Stimulated activated CD8-positive, alpha-beta memory T cell treated with anti-CD3 and anti-CD28 coated beads, Interleukin-4, amount 100 ng/mL, for 1 hour (primary cell): ENCODE measurements around the gene PTH.
A peak's percentile ranks its signal among the peaks of the same experiment; 100 is the strongest.

Experiments used
- DNase-seq, 2 donors: peaks; one replicate each; pipeline ENCODE4 v3.0.0-alpha.2; 2020; ENCODE audit warnings: low read depth in 2 of 2, low spot score in 1 of 2

The PTH gene

DNA sequence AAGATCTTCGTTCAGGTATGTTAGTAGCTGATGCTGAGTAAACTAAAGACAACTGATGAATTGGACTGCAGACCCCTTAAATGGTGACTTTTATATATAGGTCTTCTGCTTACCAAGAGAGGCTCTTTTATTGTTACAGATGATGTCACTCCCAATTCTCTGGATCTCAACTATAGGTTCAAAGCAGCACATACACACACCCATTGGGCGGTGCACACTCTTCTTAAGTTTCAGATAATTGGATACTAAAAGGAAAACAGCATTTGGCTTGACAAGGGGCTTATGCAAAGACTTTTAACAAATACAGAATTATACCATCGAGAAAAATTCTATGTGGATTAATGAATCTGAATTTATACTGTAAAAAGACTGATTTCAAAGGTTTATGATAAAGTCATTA, at the start of gene PTH:
PTH (minus strand) TSS at position 69 of the 400 bp plus-strand sequence. CDS start 3,142 bp downstream, outside the sequence.
- no peak for DNase-seq

DNA sequence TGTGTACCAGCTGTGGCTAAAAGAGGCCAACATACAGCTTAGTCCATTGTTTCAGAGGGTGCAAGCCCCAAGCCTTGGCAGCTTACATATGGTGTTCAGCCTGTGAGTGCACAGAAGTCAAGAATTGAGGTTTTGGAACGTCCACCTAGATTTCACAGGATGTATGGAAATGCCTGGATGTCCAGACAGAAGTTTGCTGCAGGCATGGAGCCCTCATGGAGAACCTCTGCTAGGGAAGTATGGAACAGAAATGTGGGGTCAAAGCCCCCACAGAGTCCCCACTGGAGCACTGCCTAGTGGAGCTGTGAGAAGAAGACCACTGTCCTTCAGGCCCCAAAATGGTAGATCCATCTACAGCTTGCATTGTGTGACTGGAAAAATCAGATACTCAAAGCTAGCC, 42.2 kb upstream of the PTH start:
- no peak for DNase-seq

DNA sequence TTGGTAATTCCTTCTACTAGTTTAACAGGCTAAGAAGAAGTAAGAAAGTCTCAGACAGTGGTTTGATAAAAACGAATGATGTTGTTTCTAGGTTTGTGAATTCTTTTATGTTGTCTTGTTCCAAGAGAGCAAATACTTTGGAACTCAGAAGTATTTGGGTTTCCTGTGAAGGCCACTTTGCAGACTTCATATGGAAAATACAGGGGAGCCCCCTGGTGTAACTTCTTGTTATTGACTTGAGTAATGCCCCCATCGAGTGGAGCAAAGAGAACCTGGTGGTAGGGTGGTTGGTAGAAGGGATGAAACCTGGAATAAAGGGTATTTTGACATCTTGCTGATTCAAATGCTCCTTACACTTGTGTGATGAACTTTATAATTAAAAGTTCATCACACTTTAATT, 40.0 kb upstream of the PTH start:
- no peak for DNase-seq

DNA sequence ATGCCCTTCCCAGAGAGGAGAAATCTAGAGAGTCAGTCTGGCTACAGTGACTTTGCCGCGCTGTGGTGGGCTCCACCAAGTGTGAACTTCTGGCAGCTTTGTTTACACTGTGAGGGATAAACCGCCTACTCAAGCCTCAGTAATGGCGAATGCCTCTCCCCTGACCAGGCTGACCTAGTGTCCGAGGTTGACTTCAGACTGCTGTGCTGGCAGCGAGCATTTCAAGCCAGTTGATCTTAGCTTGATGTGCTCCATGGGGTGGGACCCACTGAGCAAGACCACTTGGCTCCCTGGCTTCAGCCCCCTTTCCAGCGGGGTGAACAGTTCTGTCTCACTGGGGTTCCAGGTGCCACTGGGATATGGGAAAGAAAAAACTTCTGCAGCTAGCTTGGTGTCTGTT, 38.6 kb upstream of the PTH start:
- DNase-seq = no peak

DNA sequence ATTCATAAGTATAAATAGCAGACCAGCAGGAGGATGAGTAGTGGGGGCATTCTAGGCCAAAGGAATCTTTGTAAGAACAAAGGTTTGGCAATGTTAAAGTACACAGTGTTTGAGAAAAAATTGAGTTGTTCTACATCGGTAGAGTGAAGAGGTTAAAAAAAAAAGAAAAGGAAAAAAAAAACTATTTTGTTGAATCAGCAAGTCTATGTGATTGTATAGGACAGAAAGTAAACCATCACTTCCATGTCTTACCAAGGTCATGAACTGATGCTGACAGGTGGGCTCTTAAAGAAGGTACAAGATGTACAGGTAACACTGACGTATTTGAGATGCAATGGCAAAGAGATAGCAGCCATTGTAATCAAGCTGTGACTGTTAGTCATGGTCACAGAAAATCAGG, 29.5 kb upstream of the PTH start:
- no peak for DNase-seq

DNA sequence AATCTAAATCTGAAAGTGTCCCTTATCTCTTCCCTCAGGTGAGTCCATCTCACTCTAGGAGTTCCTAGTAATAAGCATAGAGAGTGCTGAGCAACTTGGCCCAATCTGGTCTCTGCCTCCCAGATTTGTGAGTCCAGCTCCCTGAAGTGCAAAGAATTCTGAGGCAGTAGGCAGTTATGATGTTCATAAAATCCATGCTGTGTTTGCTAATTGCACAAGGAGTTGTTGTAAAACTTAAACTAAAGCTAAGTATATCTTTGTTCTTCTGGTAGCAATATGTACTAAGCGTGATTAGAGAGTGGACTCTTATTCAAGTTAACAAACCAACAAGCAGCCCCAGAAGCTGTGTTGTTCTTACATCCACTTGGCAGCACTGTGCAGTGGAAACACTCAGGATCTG, 7.6 kb upstream of the PTH start:
- no peak for DNase-seq

DNA sequence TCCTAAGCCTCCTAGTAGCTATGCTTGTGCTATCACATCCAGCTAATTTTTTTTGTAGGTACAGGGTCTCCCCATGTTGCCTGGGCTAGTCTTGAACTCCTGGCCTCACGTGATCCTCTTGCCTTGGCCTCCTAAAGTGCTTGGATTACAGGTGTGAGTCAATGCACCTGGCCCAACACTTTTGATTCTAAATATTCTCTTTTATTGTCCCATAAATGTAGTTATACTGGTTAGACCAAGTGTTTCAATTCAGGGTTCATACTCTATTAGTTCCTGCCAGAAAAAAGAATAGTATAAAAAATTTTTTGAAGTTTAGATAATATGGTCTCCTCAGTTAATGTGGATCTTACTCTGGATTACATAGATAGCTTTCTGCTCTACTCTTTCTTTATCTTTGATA, 6.7 kb upstream of the PTH start:
- DNase-seq = no peak

DNA sequence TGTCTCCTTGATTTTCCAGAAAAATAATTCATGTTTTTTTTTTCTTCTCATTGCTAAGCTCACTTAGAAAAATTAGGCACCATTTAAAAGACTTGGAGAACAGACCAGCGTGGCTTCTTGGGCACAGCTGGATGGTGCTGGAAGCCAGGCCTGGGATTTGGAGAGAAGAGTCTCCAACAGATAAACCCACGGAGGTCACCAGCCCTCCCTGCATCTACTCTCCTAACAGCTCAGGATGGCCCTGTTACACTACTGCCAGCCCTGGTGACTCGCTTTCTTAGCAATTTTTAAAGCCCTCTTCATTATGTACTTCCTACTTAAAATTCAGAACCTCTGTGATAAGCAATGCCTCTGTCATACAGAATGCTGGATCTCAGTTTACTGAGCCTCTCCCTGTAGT, 1.7 kb downstream of the PTH start:
- DNase-seq = no peak

DNA sequence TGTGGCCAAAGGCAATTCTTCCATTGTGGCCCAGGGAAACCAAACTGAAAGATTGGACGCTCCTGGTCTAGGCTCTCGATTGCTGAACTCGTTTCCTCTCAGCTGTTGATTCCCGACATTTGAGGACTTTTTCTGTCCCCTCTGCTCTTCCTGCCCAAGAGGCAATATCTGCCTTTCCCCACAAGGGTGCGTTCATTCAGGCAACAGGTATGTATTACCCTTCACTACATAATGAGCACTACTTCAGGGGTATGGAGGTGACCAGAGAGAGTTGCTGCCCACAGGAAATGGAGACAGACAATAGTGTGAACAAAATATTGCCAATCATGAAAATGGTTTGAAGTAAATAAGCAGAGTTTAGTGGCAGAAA, 8.2 kb downstream of the PTH start:
- no peak for DNase-seq

DNA sequence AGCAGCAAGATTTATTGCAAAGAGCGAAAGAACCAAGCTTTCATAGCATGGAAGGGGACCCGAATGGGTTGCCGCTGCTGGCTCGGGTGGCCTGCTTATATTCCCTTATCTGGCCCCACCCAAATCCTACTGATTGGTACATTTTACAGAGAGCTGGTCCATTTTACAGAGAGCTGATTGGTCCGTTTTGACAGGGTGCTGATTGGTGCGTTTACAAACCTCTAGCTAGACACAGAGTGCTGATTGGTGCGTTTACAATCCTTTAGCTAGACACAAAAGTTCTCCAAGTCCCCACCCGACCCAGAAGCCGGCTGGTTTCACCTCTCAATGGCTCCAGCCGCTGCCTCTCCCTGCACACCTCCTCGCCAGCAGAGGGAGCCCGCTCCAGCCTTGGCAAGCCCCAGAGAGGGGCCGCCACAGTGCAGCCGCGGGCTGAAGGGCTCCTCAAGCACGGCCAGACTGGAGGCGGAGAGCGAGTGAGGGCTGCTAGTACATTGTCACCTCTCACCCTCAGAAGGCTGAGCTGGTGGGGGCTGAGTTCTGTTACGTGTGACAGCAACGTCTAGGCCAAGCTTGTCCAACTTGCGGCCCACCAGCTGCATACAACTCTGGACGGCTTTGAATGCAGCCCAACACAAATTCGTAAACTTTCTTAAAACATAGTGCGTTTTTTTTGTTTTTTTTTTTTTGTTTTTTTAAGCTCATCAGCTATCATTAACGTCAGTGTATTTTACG, 8.7 kb downstream of the PTH start:
- peak in 1 of 2 donors; percentile 38 for DNase-seq

DNA sequence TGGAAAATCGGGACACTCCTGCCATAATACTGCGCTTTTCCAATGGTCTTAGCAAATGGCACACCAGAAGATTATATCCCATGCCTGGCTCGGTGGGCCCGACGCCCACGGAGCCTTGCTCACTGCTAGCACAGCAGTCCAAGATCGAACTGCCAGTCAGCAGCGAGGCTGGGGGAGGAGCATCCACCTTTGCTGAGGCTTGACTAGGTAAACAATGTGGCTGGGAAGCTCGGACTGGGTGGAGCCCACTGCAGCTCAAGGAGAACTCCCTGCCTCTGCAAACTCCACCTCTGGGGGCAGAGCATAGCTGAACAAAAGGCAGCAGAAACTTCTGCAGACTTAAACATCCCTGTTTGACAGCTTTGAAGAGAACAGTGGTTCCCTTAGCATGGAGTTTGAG, 15.6 kb downstream of the PTH start:
- DNase-seq = no peak

DNA sequence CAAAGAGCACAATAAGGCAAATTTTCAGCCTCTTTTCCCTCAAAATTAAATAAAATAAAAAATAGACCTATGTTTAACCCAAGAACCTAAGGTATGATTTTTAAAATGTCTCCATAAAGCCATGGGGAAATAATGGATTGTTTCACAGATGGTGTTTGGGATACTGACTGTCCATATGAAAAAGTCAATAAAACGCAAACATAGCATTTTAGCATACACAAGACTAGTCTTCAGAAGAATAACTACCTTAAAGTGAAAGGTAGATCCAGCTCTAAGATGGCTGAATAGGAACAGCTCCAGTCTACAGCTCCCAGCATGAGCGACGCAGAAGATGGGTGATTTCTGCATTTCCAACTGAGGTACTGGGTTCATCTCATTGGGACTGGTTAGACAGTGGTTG, 16.1 kb downstream of the PTH start:
- DNase-seq = no peak

DNA sequence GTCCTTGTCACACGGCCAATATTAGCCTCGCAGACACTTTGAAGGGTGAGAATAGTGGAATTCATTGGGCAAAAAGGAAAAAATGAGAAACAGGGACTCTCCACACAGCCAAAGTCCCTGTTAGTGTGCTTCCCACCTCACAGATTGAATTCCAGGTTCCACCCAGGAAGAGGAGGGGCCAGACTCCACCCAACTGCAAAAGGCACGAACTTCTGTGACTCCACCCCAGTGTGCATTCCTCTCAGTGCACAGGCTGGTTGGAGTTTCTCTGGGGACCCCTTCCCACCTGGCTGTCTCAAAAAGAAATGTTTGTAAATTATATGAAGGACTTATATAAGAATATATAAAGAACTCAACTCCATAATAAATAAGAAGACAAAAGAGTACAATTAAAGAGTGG, 20.7 kb downstream of the PTH start:
- no peak for DNase-seq

DNA sequence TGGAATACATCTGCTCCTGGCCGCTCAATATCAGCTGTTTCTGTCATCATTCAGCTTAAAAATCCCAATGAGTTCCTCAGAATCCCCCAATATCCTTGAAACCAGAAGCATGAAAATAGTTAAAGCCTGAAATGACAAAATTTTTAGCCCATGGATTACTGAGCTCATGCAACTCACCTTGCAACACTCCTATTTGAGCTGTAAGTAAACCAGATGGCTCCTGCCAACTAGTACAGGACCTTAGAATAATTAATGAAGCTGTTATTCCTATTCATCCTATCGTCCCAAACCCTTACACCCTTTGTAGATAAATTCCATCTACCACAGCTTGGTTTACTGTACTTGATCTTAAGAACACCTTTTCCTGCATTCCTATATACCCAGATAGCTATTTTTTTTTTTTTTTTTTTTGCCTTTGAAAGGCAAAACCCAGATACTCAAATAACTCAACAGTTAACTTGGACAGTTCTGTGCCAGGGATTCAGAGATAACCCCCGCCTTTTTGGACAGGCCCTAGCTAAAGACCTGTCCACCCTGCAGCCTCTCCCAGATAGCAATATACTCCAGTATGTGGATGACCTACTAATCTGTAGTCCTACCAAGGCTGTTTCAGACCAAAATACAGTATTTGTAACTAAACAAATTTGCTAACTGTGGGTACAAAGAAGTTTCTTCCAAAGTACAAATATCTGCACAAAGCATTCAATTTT, 22.6 kb downstream of the PTH start:
- no peak for DNase-seq

DNA sequence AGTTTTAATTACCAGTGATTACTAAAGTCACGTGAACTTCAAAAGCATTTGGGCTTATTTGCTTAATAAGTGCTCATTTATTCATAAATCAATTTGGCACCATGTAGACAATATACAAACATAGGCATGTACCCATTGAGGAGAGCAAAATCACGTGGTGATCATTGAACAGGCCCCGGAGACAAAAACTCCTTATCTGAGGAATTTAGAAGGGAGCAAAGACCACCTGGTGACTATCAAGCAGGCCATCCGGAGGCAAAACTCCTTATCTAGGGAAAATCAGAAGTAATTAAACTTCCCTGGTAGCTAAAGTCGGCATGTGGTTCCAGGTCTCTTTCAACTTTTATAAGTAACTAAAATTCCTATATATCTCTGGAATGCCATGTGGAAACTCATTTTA, 27.0 kb downstream of the PTH start:
- no peak for DNase-seq

DNA sequence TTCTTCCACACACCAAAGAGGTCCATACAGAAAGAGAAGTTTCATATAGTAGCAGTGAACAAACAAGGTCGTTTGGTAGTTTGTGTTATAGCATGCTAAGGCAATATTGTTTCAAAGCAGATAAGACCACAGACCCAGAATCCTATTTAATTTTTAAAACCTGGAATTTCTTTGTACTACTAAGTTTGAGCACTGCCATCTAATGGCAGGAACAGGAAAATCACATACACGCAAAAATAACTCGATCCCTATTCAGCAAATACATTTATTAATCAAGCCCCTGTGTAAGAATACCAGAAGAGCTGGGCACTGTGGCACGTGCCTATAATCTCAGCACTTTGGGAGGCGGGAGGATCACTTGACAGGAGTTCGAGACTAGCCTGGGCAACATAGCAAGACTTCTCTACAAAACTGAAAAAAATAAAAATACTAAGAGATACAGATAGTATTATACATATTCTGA, 29.9 kb downstream of the PTH start:
- no peak for DNase-seq

DNA sequence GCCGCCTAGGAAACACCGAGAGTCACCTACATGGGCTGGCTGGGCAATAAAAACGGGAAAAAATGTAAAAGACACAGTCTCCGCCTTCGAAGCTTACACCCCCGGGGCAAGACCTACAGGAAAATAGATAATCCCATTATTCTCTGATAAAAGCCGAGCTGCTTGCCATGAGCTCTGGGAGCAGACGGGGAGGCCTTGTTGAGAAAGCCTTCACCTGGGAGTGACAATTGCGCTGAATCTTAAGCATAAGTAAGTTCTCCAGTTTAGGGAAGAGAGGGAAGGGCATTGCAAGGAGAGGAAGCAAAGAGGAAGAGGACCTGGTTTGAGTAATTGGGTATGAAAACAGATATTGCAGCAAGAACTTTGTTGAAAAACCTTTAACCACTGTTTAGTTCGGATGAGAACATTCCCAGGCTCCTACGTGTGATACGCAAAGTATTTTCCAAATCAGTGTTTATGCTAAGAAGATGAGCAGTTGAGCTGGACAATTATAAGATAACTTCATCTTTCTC, 32.0 kb downstream of the PTH start:
- DNase-seq = no peak

DNA sequence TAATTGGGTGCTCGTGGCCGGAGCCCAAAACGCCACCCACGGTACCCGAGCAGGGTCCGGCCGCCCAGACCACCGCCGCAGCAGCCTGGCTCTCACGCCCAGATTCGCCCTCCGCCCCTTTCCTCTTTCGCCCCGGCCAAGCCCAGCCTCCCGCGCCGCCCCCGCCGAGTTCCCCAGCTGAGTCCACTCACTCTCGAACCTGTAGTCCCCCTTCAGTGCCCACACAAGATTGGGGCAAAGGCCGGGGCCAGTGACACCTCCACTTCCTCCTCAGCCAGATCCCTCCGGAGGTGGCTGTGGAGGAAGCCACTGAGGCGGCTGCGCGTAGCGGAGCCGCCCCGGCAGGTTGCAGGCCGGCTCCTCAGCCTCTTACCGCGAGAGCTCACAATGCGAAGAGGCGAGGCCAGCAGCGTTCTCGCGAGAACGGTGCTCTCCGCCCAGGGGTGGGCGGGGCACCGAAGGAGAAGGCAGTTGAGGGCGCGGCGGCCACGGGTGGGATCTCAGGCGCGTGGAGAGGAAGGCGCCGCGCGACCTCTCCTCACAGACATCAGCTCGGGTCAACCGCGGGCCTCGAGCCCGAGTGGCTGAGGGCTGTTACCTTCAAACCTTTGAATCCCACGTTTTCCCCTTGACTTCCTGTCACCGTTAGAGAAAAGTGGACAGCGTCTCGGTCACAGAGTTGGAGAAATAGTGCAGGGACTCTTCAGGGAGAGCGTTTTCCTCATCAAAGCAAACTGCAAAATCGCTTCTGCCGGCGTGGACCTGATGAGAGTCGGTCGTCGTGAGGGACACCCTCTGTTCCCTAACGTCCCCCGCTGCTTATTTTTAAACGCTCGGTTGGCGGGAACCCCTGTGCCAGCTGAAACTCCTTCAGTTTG, 32.7 kb downstream of the PTH start, which contains the start of gene BTBD10:
BTBD10 (minus strand) TSS at position 322 of the 878 bp plus-strand sequence. CDS start 18,098 bp downstream, outside the sequence.
- DNase-seq = peak; percentile 77 to 82

DNA sequence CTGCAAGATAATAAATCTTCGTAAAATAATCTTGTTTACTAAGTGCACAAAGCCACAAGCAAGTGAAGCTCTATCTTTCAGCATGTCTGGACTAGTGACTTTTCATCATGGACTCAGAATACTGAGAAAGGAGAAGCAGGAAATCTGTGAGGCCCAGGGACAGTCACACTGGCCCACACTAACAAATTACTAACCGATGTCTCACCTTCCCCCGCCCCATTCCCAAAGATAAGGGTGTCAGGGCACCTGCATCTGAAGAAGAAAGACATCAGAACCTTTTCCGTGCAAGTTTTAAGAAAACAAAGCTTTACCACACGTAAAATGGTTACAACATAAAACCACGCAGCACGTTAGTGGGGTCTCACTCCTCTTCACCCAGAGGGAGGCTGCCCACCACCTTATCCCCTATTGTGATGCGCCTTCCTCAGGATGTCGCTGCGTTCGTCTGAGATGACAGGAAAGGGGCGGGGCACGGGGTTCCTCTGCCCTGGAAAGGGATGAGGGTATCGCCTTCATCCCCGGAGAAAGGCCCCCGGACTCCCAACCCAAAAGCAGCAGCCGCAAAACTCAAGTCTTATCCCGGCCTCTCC, 33.4 kb downstream of the PTH start:
- peak; percentile 14 to 16 for DNase-seq

DNA sequence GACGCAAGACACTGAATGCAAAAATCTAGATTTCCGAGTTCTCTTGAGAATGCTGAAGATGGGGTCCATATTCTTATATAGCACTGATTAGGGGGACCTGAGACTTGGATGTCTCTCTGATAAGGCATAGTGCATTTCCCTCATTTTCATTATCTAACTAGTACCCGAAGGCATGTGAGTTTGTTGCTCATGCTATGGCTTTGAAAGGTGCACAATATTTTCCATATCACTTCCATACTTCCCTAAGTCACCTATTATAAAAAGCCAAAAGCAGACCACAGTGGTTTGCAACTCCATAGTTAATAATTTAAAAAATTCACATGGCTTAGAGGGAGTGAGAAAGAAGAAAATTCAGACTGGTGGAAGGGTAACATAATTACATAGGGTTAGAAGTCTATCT, 34.5 kb downstream of the PTH start:
- no peak for DNase-seq

DNA sequence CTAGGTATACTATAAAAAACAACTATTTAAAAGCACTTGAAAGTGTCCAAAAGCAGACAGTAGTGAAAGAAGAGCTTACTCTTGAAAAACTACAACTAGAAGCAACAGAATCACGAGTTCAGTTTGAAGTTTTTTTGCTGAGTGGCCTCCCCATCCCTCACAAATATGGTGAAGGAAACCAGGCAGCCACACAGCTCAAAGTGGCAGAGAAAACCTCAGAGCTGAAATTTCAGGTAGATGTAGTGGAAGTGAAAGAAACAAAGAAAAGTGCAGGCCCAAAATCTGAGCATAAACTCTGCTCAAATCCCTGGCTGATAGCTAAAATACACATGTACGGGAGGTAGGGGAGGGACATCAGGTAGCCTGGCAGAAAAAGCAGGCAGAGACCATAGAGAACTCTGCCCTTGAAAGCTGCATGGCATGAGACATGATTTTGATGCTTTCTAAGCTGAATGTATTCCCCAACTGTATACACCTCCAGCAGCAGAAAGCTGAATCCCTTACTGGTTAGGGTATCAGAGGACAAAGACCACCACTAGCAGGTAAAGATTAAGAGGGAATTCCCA, 44.9 kb downstream of the PTH start:
- no peak for DNase-seq
